NCI-H1092 treated with DMSO at 0.1 percent for 48 hours (cell line): Measurements from ENCODE around the gene MBLAC2.

Source experiments
- DNase-seq: peaks from one replicate; lab custom pipeline; 2025; lab: John Stamatoyannopoulos, UW

The MBLAC2 gene

DNA sequence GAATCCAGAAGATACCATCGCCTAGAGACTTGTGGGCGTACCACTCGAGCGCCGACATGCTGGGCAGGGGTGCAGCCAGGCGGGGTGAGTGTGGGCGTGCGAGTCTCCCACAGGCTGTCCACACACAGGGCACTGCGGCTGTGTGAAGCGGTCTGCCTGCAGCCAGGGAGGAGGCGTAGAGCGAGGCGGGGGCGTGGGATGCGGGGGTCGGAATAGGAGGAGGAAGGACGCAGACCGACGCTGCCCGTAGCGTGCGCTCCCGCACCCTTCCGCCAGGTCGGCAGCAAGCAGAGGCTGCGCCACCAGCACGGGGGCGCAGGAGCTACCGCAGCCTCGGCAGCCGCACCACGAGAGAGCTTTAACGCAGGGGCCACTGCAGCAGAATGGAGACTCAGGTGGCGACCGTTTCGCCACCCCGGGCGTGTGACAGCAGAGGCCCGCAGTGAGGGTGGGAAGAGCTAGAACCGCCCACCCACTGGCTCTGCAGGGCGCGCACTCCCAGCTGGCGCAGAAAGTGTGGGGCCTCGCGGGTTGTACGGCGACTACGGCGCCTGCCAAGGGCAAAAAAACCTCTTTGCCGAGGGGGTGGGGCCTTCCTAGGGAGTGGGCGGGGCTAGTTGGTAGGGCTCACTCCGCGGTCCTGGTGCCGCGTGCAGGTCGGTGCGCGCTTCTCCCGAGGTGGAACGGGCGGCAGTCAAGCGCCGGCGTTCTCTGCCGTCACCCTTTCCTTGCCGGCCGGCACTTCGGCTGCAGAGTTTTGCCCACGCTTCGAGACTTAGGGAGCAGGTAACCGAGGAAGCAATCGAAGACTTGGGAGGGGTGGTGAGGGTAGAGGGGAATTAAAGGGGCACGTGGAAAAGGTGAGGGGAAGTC lies at the start of gene MBLAC2, which contains the start of gene POLR3G:
Gene MBLAC2, minus strand, starts transcription at position 537 of the 873 bp plus-strand sequence. Its CDS starts 479 bp downstream, at position 58.
Gene POLR3G, plus strand, starts transcription at position 630 of the 873 bp plus-strand sequence. CDS start 10,704 bp downstream, outside the sequence.
- peak; percentile 79 for DNase-seq

DNA sequence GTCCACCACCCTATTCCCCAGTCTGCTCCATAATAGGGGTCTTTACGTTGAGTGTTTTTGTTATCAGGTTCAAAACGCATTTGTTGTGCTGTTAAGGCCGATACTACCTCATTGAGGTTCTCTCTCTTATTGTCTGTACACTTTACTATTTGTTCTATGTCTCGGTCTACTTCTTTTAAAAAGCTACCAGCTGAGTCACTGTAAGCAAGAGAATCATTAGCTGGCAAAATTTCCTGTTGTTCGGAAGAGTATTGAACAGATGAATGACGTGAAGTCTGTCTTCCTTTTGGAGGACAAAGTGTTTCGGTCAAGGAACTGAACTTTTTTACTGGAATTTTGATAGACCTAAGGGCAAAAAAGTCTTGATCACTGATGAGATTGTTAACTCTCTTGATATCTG lies 44.5 kb upstream of the MBLAC2 start:
- DNase-seq: no peak

DNA sequence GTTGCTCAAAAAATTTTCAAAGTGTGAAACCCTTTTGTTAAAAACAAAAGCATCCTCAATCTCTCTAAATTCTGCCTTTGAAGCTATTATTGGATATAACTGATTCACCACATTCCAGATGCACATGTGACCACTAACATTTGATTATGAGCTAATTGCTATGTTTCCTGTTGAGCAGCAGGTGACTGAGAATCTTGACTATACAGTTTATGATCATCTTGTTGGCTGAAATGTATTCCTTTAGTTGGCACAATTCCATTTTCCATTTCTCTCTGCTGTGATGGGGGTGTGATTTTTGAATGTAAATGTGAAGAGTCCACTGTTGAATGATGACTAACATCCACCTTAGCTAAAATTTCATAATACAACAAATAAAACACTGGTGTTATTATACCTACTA lies 44.1 kb upstream of the MBLAC2 start:
- peak; percentile 48 for DNase-seq

DNA sequence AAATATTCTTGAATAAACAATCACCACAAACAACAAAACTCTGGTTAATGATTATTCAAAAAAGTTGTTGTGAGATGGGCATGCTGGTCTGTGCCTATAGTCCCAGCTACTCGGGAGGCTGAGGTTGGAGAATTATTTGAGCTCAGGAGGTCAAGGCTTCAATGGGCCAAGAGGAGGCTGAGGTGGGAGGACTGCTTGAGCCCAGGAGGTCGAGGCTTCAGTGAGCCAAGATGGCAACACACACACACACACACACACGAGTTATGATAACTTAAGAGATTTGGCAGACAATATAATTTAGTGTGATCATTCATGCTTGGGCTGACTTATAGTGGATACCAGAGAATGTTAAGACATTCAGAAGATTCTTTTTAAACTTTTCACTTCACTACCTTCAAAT lies 39.9 kb upstream of the MBLAC2 start:
- no peak for DNase-seq

DNA sequence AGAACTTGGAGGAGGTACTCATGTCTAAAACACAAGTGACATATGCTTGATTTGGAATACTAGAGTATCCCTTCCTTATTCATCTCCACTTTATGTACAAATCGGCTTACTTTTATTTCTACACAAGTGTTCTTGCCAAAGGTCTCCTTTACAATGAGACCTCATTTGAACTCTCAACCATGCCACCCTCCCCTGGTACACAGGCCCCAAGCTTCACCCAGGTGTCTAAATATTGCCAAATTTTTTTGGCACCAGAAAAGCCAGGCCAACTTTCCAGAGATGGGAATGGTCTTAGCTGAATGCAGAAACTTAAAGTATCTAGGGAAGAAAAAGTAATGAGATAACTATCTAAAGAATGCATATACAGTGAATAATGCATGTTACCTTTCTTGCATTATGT lies 35.9 kb upstream of the MBLAC2 start:
- DNase-seq: no peak

DNA sequence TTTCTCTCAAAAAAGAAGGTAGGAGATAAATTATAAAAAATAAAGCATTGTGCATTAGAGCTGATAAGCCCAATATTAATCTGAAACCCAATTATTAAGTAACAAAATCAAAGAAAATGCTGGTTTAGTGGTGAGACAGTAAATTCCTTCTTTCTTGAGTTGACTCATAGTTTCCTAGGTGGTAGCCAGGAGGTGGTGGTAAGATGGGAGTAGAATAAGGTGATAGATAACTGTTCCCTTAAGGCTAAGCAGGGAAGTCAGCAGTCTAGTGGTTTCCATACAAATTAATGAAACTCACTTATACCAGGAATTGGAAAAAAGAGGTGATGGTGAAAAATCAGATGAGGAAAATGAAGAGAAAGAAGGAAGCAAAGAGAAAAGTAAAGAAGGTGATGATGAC lies 31.6 kb upstream of the MBLAC2 start:
- no peak for DNase-seq

DNA sequence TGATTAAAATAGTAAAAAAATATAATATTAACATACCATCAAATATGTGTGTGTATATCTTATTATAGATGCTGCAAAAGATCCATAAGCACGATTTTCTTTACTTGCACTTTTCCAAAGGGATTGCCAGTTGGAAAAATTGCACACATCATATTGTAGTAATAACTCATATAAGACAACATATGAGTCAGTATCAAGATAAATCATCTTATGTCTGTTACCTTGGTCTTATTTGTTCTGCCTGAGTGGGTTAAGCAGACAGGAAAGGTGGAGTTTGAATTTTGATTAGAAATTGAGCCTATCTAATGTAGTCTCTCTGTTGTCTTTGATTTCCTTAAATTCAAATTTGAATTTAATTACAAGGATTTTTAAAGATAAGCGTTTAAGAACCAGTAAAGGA lies 30.2 kb upstream of the MBLAC2 start:
- DNase-seq: no peak

DNA sequence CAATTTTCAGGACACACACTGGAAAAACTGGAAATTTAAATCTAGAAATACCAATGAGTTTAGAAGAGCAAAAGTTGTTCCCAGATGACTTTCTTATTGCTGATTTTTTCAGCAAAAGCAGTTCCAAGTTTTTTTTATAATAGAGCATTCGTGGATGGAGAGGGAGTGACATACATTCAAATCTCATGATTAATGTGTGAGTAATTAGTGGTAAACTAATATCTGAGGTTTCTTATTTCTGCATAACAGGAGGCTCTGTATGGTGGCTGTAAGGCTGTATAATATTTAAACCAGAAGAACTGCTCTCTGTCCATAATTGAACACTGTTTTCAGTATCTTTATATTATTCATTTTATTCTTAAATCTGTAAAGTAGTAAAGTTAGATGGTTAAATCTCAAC lies 29.0 kb upstream of the MBLAC2 start:
- no peak for DNase-seq

DNA sequence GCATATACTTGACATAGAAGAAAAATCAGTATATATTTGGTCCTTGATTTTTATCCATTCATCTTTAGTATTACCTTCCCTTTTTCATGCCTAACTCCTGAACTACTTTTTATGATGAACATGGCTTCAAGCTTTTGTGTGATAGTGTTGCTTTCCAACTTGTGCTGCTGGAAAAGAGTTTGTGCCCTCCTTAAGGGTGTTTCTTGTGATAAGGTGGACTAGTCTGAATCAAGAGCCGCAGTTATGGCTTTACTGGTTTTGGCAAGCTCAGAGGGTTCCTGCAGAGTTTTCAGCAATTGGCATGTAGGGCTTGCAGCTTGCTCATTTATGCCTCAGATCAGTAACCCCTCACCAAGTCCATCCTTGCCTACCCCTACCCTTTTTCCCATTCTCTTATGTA lies 20.6 kb upstream of the MBLAC2 start:
- DNase-seq: no peak

DNA sequence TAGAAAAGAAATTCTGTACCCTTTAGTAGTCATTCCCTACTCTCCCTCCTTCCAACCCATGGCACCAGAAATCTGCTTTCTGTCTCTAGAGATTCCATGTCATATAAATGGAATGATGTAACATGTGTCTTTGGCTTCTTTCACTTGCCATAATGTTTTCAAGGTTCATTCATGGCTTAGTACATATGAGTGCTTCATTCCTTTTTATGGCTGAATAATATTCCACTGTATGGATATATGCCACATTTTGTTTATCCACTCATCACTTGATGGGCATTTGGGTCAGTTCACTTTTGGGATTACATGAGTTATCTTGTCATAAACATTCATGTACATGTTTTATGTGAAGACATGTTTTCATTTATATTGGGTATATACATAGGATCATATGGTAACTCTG lies 19.5 kb upstream of the MBLAC2 start:
- no peak for DNase-seq

DNA sequence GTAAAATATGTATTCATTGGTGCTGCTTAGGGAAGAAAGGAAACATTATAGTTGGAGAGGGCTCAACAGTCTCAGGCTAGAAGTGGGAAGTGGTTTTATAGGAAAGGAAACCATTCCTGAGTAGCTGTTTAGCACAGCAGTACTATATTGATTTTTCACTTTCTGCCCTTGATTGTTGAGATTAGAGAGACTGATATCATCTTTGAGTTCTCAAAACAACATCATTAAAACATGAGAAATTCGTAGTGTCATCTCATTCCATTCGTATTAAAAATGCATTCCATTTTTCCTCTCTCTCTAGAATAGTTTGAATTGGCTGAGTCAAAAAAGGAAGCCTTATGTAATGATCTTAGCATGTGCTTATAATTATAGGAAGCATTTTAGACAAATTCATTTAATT lies 14.2 kb upstream of the MBLAC2 start:
- DNase-seq: no peak

DNA sequence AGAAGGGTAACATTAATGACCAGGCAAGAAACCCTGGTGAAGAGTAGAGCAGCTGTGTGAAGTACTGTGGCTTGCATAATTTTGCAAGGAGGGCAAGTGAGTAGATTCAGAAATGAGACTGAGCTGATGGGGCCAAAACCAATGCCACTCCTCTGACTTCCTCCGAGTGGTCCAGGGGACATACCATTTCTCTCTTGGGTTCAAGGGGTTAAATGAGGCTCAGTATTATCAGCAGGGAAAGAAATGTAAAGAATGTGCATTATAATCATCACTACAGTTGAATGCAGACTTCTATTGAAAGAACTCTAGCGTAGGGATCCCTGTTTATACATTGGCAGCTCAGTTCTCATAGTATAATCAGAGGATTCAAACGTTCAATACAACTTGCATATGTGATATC lies 10.0 kb upstream of the MBLAC2 start:
- DNase-seq: no peak

DNA sequence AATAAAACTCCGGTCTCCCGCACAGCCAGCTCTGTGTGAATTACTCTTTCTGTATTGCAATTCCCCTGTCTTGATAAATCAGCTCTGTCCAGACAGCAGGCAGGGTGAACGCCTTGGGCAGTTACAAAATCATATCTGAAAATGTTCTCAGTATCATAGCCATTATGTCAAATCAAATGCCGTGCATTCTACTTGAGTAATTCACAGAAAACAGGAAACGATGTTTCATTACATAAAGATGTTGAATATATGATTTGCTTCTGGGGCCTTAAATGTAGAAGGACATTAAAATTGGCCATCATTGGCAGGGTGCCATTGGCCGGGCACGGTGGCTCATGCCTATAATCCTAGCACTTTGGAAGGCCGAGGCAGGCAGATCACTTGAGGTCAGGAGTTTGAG lies 8.6 kb upstream of the MBLAC2 start:
- no peak for DNase-seq

DNA sequence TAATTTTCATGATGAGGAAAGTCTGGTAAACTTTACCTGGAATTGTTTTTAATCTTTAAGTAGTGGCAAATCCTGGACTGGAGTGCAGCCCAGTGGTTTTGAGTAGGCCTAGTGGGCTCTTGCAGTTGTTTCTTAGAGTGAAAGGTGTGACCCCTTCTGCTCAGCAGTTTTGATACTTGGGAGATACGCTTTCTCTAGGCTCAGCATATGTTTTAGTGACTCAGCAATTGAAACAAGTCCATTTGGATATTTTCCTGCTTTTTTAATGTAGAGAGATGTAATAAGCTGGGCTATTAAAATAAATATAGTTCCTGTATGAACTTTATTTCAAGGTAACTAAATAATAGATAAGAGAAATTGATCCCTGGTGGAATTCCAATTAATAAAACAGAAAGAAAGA lies 6.1 kb upstream of the MBLAC2 start:
- DNase-seq: no peak

DNA sequence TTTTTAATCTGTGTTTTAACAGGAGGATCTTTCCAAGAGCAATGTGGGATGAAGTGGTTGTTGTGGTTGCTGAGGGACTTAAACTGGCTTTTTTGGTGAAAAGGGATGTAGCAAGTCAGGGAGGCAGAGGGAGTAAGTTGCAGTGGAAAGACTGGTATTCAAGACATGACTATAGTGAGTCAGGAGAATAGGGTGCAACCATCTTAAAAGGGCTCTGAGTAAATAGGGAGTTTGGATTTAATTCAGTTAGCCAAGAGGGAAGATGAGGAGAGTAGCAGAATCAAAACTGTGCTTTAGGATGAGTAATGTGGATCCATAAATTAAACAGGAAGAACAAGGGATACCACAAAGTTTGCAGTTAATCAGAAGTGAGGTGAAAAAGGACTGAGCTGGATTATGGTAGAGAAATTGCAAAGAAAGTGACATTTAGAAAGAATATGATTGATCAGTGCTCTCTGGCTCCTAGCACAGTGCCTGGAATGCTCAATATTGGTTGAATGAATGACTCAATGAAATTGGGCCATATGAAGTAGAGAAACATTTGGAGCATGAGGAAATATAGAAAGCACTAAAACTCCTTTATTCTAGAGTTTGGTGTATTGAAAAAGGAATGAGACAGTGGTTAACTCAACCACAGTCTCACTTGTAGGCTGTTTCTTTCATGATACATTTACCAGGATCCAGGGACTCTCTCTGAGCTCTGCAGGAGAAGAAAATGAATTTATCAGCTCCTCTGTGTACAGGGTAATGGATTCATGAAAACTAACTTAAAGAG lies 5.2 kb upstream of the MBLAC2 start:
- DNase-seq: no peak

DNA sequence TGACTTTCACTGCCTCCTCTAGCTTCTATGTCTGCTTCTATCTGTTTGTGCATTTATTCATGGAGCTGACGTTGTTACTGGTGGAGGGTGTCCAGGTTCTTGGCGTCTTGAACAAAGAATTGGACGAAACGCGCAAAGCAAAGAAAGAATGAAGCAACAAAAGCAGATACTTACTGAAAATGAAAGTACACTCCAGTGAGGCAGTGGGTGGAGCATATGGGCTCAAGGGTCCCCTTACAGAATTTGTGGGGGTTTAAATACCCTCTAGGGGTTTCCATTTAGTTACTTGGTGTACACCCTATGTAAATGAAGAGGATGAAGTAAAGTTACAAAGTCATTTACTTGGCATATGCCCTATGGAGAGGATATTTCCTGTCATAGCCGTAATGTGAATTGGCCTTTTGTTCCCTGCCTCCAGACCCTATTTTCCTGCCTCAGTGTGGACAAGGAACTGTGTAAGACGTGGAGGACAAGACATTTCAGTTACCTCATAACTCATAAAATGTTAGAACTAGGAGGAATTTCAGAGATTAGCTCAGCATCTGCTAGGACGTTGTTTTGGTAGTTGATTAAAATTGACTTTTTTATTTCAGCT lies 3.1 kb upstream of the MBLAC2 start:
- DNase-seq: no peak

DNA sequence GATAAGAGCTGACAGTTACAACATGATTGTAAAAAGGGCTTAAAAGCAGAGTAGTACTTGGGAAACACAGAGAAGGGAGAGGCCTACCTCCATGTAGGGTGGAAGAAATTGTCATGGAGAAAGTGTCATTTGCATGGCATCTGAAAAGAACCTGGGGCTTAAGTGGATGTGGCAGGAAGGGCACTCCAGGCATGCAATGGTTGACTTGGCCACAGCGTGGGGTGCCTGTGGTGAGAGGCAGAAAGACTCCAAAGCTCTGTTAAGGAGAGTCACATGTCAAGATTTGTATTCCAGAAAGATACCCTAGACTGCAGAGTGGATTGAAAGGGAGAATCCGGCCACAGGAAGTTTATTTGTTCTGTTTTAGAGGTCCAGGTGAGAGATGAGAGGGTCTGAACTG lies 2.5 kb upstream of the MBLAC2 start:
- DNase-seq: no peak

DNA sequence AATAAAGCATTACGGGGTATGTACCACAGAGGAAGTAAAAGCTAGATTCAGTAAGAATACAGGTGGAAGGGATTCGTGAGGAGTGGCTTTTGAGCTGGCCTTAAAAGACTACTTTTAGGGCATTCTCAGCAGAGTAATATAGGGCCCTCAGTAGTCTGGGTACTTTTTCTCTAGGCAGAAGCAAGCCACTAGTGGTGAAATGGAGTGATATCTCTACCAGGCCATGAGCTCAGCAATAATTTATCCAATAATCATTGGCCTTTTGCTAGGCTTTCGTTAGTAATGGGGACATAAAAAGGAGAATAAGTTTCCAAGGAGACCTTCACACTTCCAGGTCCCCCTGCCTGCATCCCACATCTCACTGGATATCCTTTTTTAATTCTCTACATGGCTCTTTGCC lies 1.8 kb upstream of the MBLAC2 start:
- DNase-seq: no peak

DNA sequence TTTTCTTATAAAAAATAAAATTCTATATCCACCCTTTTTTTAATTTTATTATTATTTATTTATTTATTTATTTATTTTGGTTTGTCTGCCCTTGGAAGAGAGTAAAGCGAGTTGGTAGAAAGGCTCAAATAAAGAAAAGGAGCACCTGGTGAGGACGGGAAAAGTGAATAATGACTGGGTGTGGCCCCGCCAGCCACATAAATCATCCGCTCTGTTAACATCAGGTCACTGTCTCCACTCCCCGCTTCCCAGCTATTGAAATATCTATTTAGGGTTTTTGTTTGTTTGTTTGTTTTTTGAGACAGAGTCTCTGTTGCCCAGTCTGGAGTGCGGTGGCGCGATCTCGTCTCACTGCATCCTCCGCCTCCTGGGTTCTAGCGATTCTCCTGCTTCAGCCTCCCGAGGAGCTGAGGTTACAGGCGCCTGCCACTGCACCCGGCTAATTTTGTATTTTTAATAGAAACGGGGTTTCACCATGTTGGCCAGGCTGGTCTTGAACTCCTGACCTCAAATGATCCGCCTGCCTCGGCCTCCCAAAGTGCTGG lies 937 bp upstream of the MBLAC2 start:
- no peak for DNase-seq

DNA sequence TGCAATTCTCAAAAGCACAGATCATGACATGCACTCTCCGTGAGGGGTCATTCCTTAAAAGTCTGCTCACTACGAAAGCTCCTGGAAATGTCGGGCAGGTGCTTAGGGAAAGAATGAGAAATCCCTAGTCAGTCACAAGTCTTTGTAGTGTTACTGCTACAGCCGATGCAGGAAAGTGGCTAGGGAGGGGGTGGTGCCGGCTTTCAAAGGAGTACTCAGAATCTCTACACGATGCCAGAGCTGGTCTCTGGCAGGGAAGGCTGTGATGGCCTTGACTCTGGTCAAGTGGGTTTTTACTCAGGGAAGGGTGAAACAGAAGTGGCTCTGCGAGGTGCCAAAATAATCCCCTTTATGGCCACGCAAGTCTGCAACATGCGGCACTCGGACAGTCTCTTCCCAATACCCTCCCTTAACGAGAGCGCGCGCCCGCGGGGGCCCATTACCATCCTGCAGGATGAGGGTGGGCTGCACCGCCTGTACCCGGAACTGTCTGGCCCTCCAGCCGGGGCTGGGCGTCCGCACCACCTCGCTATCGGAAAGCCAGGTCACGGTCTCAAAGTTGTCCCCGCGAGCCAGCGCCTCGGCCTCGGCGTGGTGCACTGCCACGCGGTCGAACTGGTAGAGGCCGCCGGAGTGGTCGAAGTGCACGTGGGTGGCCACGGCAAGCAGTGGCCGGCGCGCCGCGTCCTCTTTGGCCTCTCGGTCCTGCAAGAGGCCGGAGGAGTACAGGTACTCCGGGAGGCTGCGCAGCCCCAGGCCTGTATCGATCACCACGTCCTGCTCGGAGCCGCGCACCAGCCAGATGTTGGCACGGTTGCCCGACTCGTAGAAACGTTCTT lies 956 bp downstream of the MBLAC2 start:
- DNase-seq: peak; percentile 50

DNA sequence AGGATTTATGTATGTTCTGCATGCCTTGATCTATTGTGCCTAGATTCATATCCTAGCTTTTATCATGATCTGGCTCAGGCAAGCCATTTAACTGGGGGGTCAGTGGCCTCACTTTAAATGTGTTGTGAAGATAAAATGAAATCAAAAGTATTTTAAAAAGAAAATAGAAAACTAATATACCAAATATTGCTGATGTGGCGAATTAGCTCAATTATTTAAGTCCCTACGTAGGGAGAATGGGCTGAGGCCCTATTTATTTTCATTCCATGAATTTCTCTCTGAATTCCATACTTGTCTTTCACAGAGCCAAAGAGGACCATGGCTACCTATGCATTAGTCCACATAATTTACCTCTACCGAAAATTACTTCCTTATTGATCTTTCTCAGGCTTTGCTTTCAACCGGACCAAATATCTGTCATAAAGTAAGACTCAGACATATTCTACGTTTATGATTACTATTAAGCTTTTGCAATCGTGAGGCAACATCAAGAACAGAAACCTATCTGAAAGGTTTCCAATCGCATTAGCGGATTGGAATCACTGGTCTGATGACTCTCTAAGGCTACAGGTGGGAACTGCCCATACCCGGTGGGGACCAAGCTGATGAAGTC lies 1.7 kb downstream of the MBLAC2 start:
- DNase-seq: no peak
